Epithelial cell of esophagus (primary cell): Measurements from ENCODE around the gene KPNA4.
"Not testable (repeated sequence)": the region's sequence is repeated elsewhere in the genome, so short reads cannot be mapped to it uniquely, and the experiment has no call there.

Source experiments
- DNase-seq: peaks from one replicate; pipeline ENCODE4 v3.0.0; 2010; ENCODE audit warnings: low read depth
- H3K4me3 ChIP-seq: 2 replicates; pipeline ENCODE4 v1.5.1; 2011; ENCODE audit warnings: mild to moderate bottlenecking, low read length, control low read depth
- CTCF ChIP-seq: IDR thresholded peaks from 2 replicates; pipeline ENCODE4 v1.5.1; 2011; ENCODE audit warnings: low read depth, mild to moderate bottlenecking, low read length, control low read depth, inconsistent platforms; ENCODE audit not compliant: insufficient read depth; ENCODE audit errors: missing control alignments

KPNA4 gene

GRCh38 chr3:160565442-160566403, at the start of gene KPNA4:
Gene KPNA4 (minus strand): TSS chr3:160565571. CDS start chr3:160565282, 289 bp downstream.
- peak within 1 kb of the TSS; percentile 82 for H3K4me3 ChIP-seq
- TF ChIP-seq CTCF, result no peak
- peak; percentile 98 for DNase-seq

- TF ChIP-seq CTCF, result no peak
- no peak overlapping the region for H3K4me3 ChIP-seq
- no peak for DNase-seq
These were observed 48.3 kb upstream of the KPNA4 start for GRCh38 chr3:160613661-160614060.

GRCh38 chr3:160612386-160613075, 47.2 kb upstream of the KPNA4 start:
- no peak for TF ChIP-seq CTCF
- no peak overlapping the region for H3K4me3 ChIP-seq
- peak; percentile 66 for DNase-seq

- TF ChIP-seq CTCF, result no peak
- DNase-seq, result no peak
- no peak overlapping the region for H3K4me3 ChIP-seq
These were observed 45.8 kb upstream of the KPNA4 start for GRCh38 chr3:160611141-160611540.

GRCh38 chr3:160608870-160609269, 43.5 kb upstream of the KPNA4 start:
- no peak overlapping the region for H3K4me3 ChIP-seq
- no peak for DNase-seq
- TF ChIP-seq CTCF, result no peak

- TF ChIP-seq CTCF, result no peak
- no peak overlapping the region for H3K4me3 ChIP-seq
- DNase-seq, result no peak
These were observed 42.5 kb upstream of the KPNA4 start for GRCh38 chr3:160607826-160608225.

GRCh38 chr3:160605315-160605714, 39.9 kb upstream of the KPNA4 start:
- no peak for DNase-seq
- no peak overlapping the region for H3K4me3 ChIP-seq
- no peak for TF ChIP-seq CTCF

- H3K4me3 ChIP-seq, DNase-seq: not testable (repeated sequence)
These were observed 38.5 kb upstream of the KPNA4 start for GRCh38 chr3:160603845-160604244.
